HG03196 (cell line): ENCODE data around the gene CDC6.

Source experiments
- ATAC-seq: cut with Tn5 transposase; IDR thresholded peaks from one replicate; pipeline ENCODE4 v1.9.1; 2021; ENCODE audit not compliant: unreplicated experiment

CDC6 gene

GRCh38 chr17:40350689-40351358 lies 63.1 kb downstream of the CDC6 start:
- ATAC-seq = no peak

- ATAC-seq = no peak
Measured at GRCh38 chr17:40351359-40352236, 63.9 kb downstream of the CDC6 start.

GRCh38 chr17:40352237-40352778 lies 64.6 kb downstream of the CDC6 start:
- ATAC-seq = no peak

GRCh38 chr17:40352779-40353394 lies 65.2 kb downstream of the CDC6 start:
- no peak for ATAC-seq
